ENCODE measurements around the gene LONRF2. TPM values are rescaled to one million over a fixed set of nuclear protein-coding genes. Genes with fewer than 3 reads are reported as not detected.
"Not testable (repeated sequence)": the region's sequence is repeated elsewhere in the genome, so short reads cannot be mapped to it uniquely, and the experiment has no call there.

The LONRF2 gene
- total RNA-seq, 6 experiments from 2014 or later = not detected

DNA sequence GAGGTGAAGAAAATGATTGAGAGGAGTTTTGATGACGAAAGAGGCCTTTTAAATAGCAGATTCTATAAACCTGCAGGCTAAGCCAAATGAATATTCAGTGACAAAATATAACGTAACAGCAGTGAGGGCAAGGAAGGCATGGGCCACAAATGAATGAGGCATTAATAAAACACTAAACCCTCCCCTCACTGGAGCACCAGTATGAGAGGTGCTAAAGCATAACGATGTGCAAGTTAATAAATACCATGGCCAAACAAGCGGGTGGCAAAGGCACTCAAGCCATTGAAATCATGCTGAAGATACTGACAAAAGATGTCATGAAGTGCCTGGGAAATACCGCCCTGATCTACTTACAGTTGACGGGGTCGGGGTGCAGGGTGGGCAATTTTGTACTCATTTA lies 30.2 kb upstream of the LONRF2 start:
- H3K27ac Mint-ChIP-seq = no peak overlapping the region
- no peak overlapping the region for H3K4me3 Mint-ChIP-seq
- no peaks in the 10 kb centered on the region for H3K4me1 Mint-ChIP-seq (ENCODE audit: low read depth)
- no peak for DNase-seq
- H3K9me3 Mint-ChIP-seq = no peaks in the 10 kb centered on the region
- no peak for TF ChIP-seq CTCF (IDR thresholded peaks at IDR 0.05)
- H3K27me3 Mint-ChIP-seq (ENCODE audit: insufficient read depth) = peaks cover 15% of the 10 kb centered on the region
- H3K36me3 Mint-ChIP-seq (ENCODE audit: low read depth) = no peaks in the 10 kb centered on the region

DNA sequence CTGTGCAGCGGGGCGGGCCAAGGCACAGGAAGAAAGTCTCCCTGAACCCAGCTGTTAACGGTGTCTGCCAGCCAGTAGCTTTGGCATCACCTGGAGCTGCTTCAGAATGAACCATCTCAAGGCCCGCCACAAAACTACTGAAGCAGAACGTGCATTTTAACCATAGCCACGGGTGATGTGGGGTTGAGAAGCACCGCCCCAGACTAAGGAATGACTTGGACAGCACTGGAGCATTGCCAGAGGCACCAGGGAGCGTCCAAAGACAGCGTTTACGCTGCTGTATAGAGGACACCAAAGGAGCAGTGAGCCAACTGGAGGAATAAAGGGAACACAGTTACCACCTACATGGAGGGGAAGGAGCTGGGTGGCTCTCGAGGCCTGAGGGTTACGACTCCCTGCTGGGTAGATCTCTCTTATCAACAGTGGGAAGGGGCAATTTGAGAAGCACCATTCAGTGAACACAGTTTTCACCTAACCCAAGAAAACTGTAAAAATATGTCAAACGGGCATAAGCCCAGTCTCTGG lies 28.4 kb upstream of the LONRF2 start:
- no peaks in the 10 kb centered on the region for H3K9me3 Mint-ChIP-seq
- no peaks in the 10 kb centered on the region for H3K4me1 Mint-ChIP-seq (ENCODE audit: low read depth)
- H3K27ac Mint-ChIP-seq = no peak overlapping the region
- H3K36me3 Mint-ChIP-seq (ENCODE audit: low read depth) = no peaks in the 10 kb centered on the region
- DNase-seq = no peak
- peaks cover 12% of the 10 kb centered on the region for H3K27me3 Mint-ChIP-seq (ENCODE audit: insufficient read depth)
- no peak for TF ChIP-seq CTCF (IDR thresholded peaks at IDR 0.05)
- H3K4me3 Mint-ChIP-seq = no peak overlapping the region

DNA sequence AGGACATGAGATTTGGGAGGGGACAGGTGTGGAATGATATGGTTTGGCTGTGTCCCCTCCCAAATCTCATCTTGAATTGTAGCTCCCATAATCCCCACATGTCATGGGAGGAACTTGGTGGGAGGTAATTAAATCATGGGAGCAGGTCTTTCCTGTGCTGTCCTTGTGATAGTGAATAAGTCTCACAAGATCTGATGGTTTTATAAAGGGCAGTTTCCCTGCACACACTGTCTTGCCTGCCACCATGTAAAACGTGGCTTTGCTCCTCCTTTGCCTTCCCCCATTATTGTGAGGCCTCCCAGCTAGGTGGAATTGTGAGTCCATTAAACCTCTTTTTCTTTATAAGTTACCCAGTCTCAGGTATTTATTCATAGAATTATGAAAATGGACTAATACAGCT lies 22.8 kb upstream of the LONRF2 start:
- not testable (repeated sequence) for H3K4me3 Mint-ChIP-seq; H3K4me1 Mint-ChIP-seq (ENCODE audit: low read depth); DNase-seq; H3K9me3 Mint-ChIP-seq; H3K27ac Mint-ChIP-seq; H3K36me3 Mint-ChIP-seq (ENCODE audit: low read depth)
- peaks cover 20% of the 10 kb centered on the region for H3K27me3 Mint-ChIP-seq (ENCODE audit: insufficient read depth)

DNA sequence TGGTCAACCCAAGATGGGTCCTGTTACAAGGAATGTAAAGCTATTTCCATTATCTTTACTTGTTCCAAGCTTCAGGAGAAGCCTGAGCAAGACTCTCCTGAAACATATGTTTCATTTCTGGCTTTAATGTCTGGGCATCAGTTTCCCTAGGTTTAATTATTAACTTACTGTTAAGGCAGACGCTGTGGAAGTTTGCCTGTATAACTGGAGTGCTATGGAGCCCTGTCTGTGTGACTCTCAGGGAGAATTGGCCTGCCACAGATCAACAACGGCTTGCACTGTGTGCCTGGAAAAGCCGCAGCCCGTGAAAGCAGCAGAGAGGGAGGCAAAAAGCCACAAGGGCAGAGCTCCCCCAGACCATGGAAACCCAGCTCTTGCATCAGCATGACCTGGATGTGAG lies 22.1 kb upstream of the LONRF2 start:
- peaks cover 14% of the 10 kb centered on the region for H3K27me3 Mint-ChIP-seq (ENCODE audit: insufficient read depth)
- no peak overlapping the region for H3K27ac Mint-ChIP-seq
- no peaks in the 10 kb centered on the region for H3K9me3 Mint-ChIP-seq
- no peak for TF ChIP-seq CTCF (IDR thresholded peaks at IDR 0.05)
- H3K4me1 Mint-ChIP-seq (ENCODE audit: low read depth) = no peaks in the 10 kb centered on the region
- H3K4me3 Mint-ChIP-seq = no peak overlapping the region
- H3K36me3 Mint-ChIP-seq (ENCODE audit: low read depth) = no peaks in the 10 kb centered on the region
- DNase-seq = no peak

DNA sequence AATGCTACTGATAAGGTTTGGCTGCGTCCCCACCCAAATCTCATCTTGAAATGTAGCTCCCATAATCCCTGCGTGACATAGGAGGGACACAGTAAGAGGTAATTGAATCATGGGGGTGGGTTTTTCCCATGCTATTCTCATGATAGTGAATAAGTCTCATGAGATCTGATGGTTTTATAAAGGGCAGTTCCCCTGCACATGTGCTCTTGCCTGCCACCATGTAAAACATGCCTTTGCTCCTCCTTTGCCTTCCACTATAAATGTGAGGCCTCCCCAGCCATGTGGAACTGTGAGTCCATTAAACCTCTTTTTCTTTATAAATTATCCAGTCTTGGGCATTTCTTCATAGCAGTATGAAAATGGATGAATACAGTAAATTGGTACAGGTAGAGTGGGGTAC lies 20.2 kb upstream of the LONRF2 start:
- H3K27me3 Mint-ChIP-seq (ENCODE audit: insufficient read depth) = peaks cover 14% of the 10 kb centered on the region
- not testable (repeated sequence) for H3K4me3 Mint-ChIP-seq; H3K27ac Mint-ChIP-seq; H3K9me3 Mint-ChIP-seq; H3K4me1 Mint-ChIP-seq (ENCODE audit: low read depth); DNase-seq; H3K36me3 Mint-ChIP-seq (ENCODE audit: low read depth)

GRCh38 chr2:100339823-100340222 lies 17.5 kb upstream of the LONRF2 start:
- Mint-ChIP-seq H3K9me3 (no peaks in the 10 kb centered on the region), H3K27me3 (ENCODE audit: insufficient read depth) (peaks cover 16% of the 10 kb centered on the region), H3K27ac (no peak overlapping the region), H3K36me3 (ENCODE audit: low read depth) (no peaks in the 10 kb centered on the region), H3K4me3 (no peak overlapping the region), H3K4me1 (ENCODE audit: low read depth) (no peaks in the 10 kb centered on the region)
- TF ChIP-seq CTCF (IDR thresholded peaks at IDR 0.05) = no peak
- DNase-seq = no peak

DNA sequence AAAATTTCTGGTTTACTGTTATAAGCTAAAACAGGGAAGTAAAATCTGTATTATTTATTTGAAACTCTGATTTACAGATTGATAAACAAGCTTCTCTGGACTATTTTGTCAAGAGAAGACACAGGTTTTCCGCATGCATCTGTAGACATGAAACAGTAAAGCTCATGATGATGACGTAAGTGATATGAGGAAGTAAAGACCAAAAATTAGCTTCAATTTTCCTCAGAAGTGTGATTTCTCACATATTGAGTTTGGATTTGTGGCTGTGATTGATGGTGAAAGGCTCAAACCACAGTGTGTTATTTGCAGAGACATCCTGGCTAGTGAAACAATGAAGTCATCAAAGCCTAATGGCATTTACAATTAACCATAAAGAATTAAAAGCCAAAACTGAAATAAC lies 12.6 kb upstream of the LONRF2 start:
- no peaks in the 10 kb centered on the region for H3K9me3 Mint-ChIP-seq
- H3K27me3 Mint-ChIP-seq (ENCODE audit: insufficient read depth) = peaks cover 14% of the 10 kb centered on the region
- TF ChIP-seq CTCF (IDR thresholded peaks at IDR 0.05) = no peak
- H3K4me1 Mint-ChIP-seq (ENCODE audit: low read depth) = no peaks in the 10 kb centered on the region
- no peak for DNase-seq
- no peaks in the 10 kb centered on the region for H3K36me3 Mint-ChIP-seq (ENCODE audit: low read depth)
- H3K4me3 Mint-ChIP-seq = no peak overlapping the region
- H3K27ac Mint-ChIP-seq = no peak overlapping the region
